ENCODE measurements around the gene FAM240A. TPM values are rescaled to one million over a fixed set of nuclear protein-coding genes. Genes with fewer than 3 reads are reported as not detected.

Gene FAM240A
- total and polyA plus RNA-seq, 4 donors: not detected

- H3K4me3 ChIP-seq (ENCODE audit: low read depth in 1 of 3, low read length in 3 of 3): no peak overlapping the region
- no peaks in the 10 kb centered on the region for H3K36me3 ChIP-seq (ENCODE audit: control insufficient read depth in 4 of 4, insufficient read depth in 3 of 4, low read depth in 1 of 4, low read length in 3 of 4)
- TF ChIP-seq YY1 (IDR thresholded peaks at IDR 0.05) (no peak), HNF4G (IDR thresholded peaks at IDR 0.05) (no peak), RXRA (IDR thresholded peaks at IDR 0.05) (no peak), FOXA2 (IDR thresholded peaks at IDR 0.05) (no peak), RAD21 (IDR thresholded peaks at IDR 0.05) (no peak), HNF4A (conservative IDR thresholded peaks at IDR 0.05) (no peak), NR2F2 (IDR thresholded peaks at IDR 0.05) (no peak)
- no peak overlapping the region for H3K9ac ChIP-seq (ENCODE audit: low read depth in 1 of 2, low read length in 2 of 2)
- H3K27me3 ChIP-seq (ENCODE audit: control insufficient read depth in 4 of 4, insufficient read depth in 4 of 4, low read length in 3 of 4): no peaks in the 10 kb centered on the region
- DNase-seq (ENCODE audit: low spot score): peak; percentile 16
- no peak overlapping the region for H3K27ac ChIP-seq (ENCODE audit: low read depth in 1 of 2, low read length in 2 of 2)
- H3K4me1 ChIP-seq (ENCODE audit: control insufficient read depth in 4 of 4, insufficient read depth in 4 of 4, low read length in 3 of 4): peaks cover 5 to 33% (median 29%) of the 10 kb centered on the region in 4 donors
- WGBS: 88% methylated on average over 15 of the region's 15 CpGs
- no peaks in the 10 kb centered on the region for H3K9me3 ChIP-seq (ENCODE audit: control insufficient read depth in 4 of 4, low read length in 3 of 4)
Measured at GRCh38 chr3:46661776-46662766, 49.7 kb downstream of the FAM240A start.

GRCh38 chr3:46662771-46663551 lies 50.6 kb downstream of the FAM240A start:
- no peaks in the 10 kb centered on the region for H3K36me3 ChIP-seq (ENCODE audit: control insufficient read depth in 4 of 4, insufficient read depth in 3 of 4, low read depth in 1 of 4, low read length in 3 of 4)
- H3K9me3 ChIP-seq (ENCODE audit: control insufficient read depth in 4 of 4, low read length in 3 of 4): no peaks in the 10 kb centered on the region
- H3K4me1 ChIP-seq (ENCODE audit: control insufficient read depth in 4 of 4, insufficient read depth in 4 of 4, low read length in 3 of 4): peaks cover 5 to 37% (median 29%) of the 10 kb centered on the region in 4 donors
- H3K4me3 ChIP-seq (ENCODE audit: low read depth in 1 of 3, low read length in 3 of 3): no peak overlapping the region
- no peaks in the 10 kb centered on the region for H3K27me3 ChIP-seq (ENCODE audit: control insufficient read depth in 4 of 4, insufficient read depth in 4 of 4, low read length in 3 of 4)
- H3K27ac ChIP-seq (ENCODE audit: low read depth in 1 of 2, low read length in 2 of 2): no peak overlapping the region
- H3K9ac ChIP-seq (ENCODE audit: low read depth in 1 of 2, low read length in 2 of 2): no peak overlapping the region
- DNase-seq (ENCODE audit: low spot score): no peak
- no peak for TF ChIP-seq JUND (IDR thresholded peaks at IDR 0.05)
- TF ChIP-seq NR2F2 (IDR thresholded peaks at IDR 0.05): no peak
- TF ChIP-seq HNF4A (conservative IDR thresholded peaks at IDR 0.05): peak in 1 of 2 donors; percentile 17
- peak in 1 of 2 donors; percentile 63 for TF ChIP-seq RXRA (IDR thresholded peaks at IDR 0.05)
- peak; percentile 62 to 89 for TF ChIP-seq EGR1 (IDR thresholded peaks at IDR 0.05; ENCODE audit: low read depth in 2 of 2)
- TF ChIP-seq CTCF (IDR thresholded peaks at IDR 0.05; ENCODE audit: low read depth, low read length, missing input control): no peak
- TF ChIP-seq YY1 (IDR thresholded peaks at IDR 0.05): no peak
- no peak for TF ChIP-seq REST (IDR thresholded peaks at IDR 0.05)
- 72% methylated on average over 17 of the region's 17 CpGs for WGBS
